Femur (tissue), 1 donor: Measurements from ENCODE around the gene ZNF117.
"Not testable (repeated sequence)": the region's sequence is repeated elsewhere in the genome, so short reads cannot be mapped to it uniquely, and the experiment has no call there.

Experiments used
- DNase-seq: peaks from one replicate; pipeline ENCODE4 v3.0.0-alpha.2; 2017

Gene ZNF117

DNA sequence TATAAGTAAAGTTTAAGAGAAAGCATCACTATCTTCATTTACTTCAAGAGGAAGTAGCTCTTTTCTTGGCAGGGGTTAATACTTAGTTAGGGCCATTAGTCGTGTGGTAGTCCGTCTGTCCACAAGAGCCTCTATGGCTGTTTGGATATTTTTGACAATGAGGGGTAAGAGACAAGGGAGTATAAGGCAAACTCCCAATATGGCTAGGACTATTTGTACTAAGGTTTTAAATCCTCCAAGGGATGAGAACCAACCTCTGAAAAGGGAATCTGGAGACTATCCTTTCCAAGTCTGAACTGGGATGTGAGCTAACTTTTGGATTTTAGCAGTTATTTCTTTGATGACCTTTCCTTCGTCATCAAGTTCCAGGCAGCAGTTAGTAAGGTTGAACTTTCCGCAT lies at the start of gene ZNF117:
Gene ZNF117 (minus strand): TSS at position 101 of the 400 bp plus-strand sequence.
- no peak for DNase-seq

DNA sequence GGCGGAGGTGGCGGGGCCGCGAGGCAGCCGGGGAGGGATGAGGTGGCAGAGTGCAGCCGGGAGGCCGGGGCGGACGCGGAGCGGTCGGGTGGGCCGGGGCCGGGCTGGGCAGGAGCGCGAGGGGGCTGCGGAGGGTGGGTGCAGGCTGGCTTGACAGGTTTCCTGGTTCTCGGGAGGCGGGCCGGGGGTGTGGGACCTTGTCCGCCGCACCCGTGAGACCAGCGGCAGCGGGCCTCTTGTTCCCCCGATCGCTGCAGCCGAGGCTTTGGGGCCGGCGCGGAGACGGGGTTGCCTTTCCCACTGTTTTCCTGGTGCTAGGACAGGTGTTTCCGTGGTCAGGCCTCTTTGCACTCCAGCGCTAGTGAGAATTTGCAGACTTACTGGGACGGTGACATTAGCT lies 47.9 kb upstream of the ZNF117 start:
- DNase-seq: peak; percentile 64

DNA sequence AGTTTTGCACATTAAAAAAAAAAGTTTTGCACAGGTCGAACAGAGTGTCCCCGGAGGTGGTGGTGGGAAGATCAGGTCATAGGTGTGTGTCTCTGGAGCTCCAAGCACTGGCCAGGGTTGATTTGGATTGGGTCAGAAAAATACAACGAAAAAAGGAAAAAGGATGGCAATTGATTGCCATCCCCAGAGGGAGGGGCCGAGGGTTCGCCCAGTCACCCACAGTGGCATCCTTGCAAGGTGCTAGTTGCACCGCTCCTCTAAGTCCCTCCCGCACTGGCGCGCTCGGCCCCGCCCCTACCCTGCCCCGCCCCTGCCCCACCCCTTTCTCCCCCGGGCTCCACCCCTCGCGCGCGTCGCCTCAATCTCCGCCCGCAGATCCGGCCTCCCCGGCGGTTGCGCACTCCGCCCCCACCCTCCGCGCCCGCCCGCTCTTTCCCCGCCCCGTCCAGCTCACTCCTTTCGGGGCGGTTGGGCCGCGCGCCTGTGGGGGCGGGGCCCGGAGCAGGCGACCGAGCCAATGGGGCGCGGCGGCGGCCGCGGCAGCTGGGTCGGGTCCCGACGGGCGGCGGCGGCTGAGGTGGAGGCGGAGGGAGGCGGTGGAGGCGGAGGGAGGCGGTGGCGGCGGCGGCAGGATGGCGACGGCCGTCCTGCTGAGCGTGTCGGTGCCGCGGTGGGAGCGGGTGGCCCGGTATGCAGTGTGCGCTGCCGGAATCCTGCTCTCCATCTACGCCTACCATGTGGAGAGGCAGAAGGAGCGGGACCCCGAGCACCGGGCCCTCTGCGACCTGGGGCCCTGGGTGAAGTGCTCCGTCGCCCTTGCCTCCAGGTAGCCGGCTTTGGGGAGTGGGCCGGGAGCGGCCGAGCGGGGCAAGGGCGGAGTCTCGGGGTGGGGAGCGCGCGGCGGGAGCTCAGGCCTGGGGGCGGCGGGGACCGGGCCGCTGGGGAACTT lies 47.2 kb upstream of the ZNF117 start:
- DNase-seq: peak; percentile 98

DNA sequence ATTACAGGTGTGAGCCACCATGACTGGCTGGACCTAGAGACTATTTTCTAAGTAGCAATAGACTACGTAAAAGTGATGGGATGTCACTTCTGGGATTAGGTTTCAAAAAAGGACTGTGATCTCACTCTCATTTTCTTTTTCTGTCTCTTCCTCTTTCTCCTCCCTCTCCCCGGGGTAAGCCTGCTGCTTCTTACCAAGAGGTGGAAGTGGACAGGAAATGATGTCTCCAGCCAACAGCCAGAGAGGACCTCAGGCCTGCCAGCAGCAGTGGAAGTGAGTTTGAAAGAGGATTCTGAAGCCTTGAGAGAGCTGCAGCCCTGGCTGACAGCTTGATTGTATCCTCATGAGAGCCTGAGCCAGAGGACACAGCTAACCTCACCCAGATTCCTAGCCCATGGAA lies 45.7 kb upstream of the ZNF117 start:
- DNase-seq: peak; percentile 30

DNA sequence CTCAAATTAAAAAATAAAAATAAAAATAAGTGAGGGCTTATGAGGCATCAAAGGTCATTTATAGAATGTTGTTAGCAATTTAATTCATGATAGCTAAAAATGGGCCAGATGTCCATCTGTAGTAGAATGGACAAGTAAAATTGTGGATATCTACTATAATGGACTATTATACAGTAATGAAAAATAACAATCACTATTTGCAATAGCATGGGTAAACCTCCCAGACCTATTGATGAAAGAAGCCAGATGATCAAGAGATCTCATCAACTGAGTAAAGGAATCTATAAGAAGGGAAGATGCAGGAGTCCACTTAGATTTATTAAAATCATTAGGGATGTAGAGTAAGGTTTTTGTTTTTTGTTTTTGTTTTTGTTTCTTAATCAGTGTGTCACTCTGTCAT lies 44.6 kb upstream of the ZNF117 start:
- DNase-seq: not testable (repeated sequence)

DNA sequence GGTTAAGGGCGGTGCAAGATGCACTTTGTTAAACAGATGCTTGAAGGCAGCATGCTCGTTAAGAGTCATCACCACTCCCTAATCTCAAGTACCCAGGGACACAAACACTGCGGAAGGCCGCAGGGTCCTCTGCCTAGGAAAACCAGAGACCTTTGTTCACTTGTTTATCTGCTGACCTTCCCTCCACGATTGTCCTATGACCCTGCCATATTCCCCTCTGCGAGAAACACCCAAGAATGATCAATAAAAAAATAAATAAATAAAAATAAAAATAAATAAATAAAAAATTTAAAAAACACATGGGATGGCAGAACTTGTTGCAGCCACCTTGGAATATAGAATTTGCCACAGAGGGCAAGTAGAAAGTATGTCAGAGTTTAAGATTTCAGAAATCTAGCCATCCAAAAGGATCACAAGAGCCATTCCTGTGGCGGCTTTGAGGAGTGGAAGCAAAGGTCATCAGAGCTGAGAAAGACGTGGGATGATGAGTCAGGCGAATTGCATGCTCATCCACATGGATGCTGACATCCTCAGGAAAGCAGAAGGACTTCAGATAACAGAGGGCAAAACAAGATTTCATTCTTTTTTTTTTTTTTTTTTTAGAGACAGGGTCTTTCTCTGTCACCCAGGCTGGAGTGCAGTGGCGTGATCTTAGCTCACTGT lies 43.4 kb upstream of the ZNF117 start:
- DNase-seq: not testable (repeated sequence)

DNA sequence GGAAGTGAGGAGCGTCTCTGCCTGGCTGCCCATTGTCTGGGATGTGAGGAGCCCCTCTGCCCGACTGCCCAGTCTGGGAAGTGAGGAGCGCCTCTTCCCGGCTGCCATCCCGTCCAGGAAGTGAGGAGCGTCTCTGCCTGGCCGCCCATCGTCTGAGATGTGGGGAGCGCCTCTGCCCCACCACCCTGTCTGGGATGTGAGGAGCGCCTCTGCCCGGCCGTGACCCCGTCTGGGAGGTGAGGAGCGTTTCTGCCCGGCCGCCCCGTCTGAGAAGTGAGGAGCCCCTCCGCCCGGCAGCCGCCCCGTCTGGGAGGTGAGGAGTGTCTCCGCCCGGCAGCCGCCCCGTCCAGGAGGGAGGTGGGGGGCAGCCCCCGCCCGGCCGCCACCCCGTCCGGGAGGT lies 42.6 kb upstream of the ZNF117 start:
- DNase-seq: not testable (repeated sequence)

DNA sequence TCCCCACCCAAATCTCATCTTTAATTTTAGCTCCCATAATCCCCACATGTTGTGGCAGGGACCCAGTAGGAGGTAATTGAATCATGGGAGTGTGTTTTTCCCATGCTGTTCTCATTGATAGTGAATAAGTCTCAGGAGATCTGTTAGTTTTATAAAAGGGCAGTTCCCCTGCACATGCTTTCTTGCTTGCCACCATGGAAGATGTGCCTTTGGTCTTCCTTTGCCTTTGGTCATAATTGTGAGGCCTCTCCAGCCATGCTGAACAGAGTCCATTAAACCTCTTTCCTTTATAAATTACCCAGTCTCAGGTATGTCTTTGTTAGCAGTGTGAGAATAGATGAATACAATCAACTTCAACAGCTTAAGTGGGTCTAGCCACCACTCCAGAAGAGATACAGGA lies 34.2 kb upstream of the ZNF117 start:
- not testable (repeated sequence) for DNase-seq

DNA sequence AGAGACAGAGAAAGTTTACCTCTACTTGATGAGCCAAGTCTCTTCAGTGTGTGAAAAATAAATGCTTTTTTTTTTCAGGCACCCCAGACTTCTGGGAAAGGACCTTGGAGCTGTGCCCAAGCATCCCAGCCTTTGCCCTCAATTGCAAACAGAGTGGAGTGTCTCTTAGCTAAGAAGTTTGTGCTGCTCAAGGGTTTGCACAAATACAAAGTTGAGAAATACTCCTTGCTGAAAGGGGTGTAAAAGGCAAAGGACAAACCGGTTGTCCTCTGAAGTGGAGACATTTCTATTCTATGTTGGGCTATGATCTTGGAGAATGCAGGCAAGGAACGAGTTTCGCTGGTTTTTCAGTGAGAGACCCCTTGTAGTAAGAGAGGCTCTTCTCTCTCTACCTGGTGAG lies 30.1 kb upstream of the ZNF117 start:
- not testable (repeated sequence) for DNase-seq

DNA sequence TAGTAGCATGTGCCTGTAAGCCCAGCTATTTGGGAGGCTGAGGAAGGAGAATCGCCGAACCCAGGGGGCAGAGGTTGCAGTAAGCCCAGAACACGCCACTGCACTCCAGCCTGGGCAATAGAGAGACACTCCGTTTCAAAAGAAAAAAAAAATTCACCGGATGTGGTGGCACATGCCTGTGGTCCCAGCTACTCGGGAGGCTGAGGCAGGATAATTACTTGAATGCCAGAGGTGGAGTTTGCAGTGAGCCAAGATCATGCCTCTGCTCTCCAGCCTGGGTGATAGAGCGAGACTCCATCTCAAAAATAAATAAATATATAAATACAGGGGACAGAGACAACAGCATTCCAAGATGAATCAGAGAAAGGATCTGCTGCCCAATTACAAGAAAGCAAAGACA lies 19.0 kb upstream of the ZNF117 start:
- DNase-seq: not testable (repeated sequence)

DNA sequence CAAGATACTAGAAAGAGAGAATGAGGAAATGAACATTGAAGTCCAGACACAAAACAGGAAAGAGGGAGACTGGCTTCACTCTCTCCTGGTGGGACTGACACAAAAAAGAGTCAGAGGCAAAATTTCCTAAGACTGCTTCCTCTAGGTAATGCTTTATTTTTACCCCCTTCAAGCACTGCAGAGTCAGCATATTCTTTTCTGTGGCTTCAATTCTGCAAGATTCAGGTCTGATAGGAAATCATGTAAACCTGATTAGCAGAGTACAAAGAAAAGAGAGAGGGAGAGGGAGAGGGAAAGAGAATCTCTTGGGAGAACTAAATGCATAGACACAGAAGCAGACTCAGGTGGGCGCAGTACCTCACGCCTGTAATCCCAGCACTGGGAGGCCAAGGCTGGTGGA lies 18.6 kb upstream of the ZNF117 start:
- DNase-seq: not testable (repeated sequence)

DNA sequence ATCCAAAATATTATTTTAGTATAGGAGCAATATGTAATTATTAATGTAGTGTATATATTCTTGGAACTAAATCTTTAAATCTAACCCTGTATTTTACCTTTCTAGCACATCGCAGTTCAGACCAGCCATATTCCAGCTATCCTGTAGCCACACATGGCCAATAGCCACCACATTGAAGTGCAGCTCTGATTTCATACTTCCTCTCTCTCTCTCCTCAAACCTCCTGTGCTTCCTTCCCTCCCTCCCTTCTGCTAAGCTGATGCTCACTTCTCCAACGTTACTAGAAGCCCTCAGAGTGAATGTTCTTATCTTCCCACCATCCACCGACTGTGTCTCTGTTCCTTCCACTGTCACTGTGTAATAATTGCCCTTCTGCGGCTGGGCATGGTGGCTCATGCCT lies 16.2 kb upstream of the ZNF117 start:
- not testable (repeated sequence) for DNase-seq

DNA sequence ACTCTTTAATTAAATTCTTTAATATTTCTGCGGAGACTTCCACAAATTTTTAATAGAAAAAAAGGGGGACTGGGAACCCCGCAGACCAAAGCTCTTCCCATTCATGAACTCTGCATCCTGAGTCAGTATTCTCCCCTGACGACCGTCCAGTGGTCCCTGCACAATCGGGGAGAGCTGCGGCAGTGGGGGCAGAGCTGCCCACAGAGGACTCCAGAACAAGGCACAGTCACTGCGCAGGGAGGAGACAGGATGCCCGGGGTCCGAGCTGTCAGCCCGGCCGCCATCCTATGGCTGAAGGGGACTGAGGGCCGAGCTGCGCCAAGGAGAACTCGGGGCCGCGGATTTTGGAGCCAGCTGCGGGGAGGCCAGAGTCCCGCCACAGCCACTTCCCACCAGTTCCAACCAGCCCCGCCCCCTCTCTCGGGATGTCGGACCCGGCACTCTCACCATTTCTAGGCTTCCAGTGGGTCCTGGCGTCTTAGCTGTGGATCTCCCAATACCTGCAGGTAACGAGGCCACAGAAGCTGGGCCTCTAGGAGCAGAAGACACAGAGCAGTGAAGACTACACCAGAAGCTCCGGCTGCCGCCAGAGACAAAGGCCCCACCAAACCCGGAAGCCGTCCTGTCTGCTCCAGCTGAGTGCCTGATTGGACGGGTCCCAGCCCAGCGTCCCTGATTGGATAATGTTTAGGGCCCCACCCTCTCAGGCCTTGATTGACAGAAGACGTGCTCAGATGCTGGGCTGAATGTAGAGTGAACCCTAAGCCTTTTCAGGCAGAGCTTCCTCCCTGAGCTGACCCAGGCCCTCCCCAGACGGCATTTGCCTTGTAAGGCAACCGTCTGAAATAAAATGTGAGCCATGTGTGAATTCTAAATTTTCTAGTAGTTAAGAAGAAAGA lies 15.5 kb upstream of the ZNF117 start, which contains the start of gene ERV3-1:
Gene ERV3-1 (minus strand): TSS at position 594 of the 899 bp plus-strand sequence. CDS start 13,661 bp downstream, outside the sequence.
- peak; percentile 97 for DNase-seq

DNA sequence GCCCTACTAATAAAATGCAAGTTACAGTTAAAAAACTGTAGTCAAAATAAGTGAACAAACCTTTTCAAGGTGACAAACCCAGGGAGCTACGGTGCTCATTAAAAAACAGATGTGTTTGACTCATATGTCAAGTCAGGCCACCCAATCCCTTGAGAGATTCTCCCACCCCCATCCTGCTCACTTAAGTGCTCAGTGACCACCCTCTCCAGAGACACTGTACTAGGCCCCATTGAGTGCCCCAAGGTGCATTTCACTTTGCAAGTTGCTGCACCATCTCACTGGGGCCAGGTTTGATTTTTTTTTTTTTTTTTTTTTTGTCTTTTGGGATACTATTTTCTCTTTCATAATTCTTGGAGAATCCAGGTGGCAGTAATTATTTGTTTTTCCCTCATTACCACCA lies 13.7 kb upstream of the ZNF117 start:
- DNase-seq: no peak

DNA sequence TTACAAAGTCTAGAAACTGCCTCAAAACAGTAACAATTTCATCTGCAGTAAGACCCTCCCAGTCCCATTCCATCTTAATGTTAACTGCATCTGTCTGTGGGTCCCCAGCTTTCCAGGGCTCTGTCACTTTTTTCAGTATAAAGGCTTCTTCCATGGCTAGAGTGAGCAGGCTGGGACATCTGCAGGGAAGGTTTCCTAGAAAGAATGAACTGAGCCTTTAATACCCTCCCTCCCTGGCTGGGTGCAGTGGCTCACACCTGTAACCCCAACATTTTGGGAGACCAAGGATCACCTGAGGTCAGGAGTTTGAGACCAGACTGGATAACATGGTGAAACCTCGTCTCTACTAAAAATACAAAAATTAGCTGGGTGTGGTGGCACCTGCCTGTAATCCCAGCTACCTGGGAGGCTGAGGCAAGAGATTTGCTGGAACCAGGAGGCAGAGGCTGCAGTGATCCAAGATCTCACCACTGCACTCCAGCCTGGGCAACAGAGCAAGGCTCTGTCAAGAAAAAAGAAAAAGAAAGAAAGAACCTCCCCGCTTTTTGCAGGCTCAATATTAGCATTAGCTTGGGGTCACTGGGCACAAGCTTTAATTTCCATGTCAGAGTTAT lies 12.2 kb upstream of the ZNF117 start:
- no peak for DNase-seq

DNA sequence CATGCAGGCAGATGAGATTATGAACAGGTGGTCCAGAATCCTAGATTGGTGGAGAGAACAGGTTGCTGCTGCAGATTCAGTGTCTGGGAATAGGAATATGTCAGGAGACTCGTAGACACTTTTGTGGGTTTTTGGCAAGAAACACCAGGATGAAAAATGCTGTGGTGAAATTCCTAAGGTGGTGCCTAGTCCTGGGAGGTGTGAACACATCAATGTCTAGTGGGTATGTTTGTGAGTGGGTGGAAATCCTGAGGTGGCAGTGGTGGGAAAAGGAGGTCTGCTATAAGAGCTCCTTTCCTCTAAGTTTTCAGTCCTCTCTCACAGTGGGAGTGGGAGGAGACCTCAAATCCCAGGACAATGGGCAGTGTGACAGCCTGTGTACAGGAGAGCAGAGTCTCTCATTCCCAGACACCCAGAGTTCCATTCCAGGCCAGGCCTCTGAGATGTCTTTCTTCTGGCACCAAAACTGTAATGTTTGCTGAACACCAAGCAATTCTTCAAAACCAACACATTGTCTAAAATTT lies 10.5 kb upstream of the ZNF117 start:
- DNase-seq: no peak

DNA sequence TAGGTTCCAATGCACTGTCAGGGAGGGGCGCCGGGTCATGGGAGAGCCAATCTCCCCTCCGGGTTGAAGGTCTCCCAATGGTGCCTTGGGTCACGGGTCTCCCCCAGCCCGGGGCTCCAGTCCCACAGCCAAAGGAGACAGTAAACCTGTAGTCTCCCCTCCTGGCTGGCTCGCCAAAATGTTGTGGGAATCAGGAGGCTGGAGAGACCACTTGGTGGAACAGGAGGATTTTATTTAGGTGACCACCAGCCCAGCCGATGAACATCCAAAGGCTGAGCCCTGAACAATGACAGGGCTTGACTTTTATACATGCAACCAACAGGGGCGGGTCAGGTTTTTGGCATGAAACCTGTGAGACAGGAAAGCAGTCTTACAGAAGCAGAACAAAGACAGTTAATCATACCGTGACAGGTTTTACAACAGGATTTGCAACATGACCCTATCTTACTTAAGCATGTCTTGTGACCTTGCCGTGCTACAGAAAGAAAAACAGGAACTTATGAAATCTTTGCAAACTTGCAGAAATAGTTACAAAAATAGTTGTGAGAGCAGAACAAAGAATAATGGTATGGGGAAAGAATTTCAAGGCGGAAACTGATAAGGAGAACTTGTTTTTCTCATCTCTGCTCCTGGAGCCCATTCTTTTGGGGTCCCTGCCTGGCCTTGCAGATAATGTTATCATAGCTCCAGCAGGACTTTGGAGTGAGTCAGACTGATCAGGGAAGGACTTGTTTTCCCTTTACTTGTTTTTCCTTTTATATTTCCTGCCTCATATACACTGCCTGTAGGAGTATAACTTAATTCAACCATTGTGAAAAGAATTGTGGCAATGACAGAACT lies 8.5 kb upstream of the ZNF117 start:
- DNase-seq: no peak

DNA sequence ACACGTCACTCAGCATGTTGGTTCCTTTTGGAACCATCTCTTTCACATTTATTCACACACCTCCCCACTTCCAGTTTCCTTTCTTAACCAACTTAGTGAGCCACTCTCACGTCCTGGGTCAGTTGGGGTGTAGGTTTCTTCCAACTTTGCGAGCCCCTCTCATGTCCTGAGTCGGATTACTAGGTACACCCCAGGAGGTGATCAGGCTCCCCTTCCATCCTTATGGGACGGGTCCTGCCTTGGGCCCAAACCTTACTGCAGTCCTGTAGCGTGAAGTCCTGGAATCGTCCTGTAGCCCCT lies 8.0 kb upstream of the ZNF117 start:
- DNase-seq: no peak

DNA sequence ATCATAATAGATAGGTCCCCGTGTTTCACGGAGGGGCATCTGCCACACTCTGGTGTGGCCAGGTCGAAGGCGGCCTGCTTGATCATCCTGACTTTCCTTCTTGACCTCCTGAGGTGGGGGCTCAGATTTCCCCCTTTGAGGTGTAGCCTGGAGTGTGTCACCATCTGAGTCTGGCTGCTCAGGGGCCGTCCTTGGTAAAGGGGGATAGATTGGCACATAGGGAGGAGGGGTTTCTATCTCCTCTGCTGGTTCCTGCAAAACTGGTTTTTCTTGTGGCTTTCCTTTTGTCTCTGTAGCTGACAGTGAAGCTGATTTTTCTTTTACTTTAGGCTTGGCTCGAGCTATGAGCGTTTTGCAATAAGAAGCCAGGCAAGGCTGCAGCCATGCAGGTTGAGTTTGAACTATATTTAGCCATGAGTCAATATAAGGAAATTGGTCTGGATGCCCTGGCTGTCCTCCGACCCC lies 7.1 kb upstream of the ZNF117 start:
- no peak for DNase-seq

DNA sequence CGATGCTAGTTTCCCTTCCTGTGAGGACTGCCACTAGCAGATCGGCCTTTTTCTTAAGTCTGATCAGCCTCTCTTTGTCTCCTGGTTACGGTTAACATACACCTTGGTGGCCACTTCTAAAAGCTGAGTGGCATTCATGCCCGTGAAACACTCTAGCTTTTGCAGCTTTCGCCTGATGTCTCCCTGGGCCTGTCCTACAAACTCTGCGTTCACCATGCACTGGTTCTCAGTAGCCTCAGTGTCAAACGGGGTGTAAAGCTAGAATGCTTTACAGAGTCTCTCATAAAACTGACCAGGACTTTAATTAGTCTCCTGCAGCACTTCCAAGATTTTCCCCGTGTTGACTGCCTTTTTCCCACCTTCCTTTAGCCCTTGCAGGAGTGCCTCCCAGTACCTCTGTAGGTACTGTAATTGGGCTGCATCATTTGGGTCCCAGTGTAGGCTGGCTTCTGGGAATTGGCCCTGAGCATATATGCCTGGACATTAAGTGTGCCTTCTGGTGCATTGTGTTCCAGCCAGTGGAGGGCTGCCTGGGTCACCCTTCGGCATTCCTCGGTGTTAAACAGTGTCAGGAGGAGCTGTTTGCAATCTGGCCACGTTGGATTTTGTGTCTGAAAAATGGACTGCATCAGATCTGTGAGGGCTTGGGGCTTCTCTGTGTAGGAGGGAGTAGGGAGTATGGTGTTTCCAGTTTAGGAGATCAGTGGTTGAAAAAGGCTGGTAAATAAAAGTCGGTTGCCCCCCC lies 6.5 kb upstream of the ZNF117 start:
- no peak for DNase-seq

DNA sequence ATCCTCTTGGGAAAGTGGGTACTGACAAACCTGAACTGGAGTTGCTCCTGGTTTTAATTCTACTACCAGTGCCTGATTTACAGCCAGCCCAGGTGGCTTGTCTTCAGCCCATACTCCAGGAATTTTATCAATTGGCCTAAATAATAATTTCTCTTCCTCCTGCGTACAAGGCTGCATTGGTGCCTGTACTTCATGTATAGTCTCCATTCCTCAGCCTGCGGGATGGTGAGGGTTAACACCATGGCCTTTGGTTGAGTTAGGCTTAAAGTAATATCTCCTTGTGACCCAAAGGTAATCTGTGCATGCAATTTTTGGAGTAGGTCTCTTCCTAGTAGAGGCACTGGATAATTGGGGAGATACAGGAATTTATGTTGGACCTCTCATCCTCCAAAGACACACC lies 5.5 kb upstream of the ZNF117 start:
- no peak for DNase-seq
